Panc1 (cell line): ENCODE data around the gene CATSPERZ.

Experiments
- CTCF ChIP-seq: fragments of 450-650 bp; IDR thresholded peaks from 2 replicates; pipeline ENCODE4 v1.5.1; 2017; ENCODE audit warnings: mild to moderate bottlenecking
- POLR2AphosphoS5 ChIP-seq: IDR thresholded peaks from 2 replicates; pipeline ENCODE4 v1.6.1; 2012; ENCODE audit warnings: mild to moderate bottlenecking, low read depth, low read length, moderate library complexity
- REST ChIP-seq, 2 experiments: IDR thresholded peaks; 2 replicates each; pipeline ENCODE4 v1.6.1; 2011 to 2012; ENCODE audit warnings: low read depth in 2 of 2, control low read depth in 1 of 2, low read length in 1 of 2, mild to moderate bottlenecking in 1 of 2, moderate library complexity in 1 of 2; ENCODE audit not compliant: insufficient read depth in 1 of 2
- SIN3A ChIP-seq: IDR thresholded peaks from 2 replicates; pipeline ENCODE4 v1.6.1; 2012; ENCODE audit warnings: low read depth, mild to moderate bottlenecking, low read length, moderate library complexity, borderline replicate concordance; ENCODE audit not compliant: insufficient read depth

DNA sequence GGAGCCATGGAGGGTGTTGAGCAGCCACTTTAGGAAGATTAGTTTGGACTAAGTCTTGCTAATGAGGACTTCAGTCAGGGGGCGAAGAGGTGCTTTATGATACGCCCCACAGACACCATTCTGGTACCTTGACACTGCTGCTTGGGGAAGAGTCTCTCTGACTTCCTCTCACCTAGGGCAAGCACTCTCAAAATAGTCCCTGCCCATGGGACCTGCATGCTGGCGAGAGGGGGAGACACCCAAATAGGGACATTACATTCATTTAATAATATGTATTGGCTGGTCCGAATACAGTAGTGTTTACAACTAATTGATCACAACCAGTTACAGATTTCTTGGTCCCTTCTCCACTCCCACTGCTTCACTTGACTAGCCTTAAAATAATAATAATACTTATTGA is 4.4 kb upstream of the CATSPERZ start:
- TF ChIP-seq CTCF (no peak), REST (IDR thresholded peaks at IDR 0.05; ENCODE audit: insufficient read depth in 1 of 2, low read depth in 2 of 2, low read length in 1 of 2) (no peak), POLR2AphosphoS5 (no peak), SIN3A (no peak)
